Parathyroid adenoma (tissue), 2 donors: ENCODE results near the gene RHBG.
A peak's percentile ranks its signal among the peaks of the same experiment; 100 is the strongest.

Experiments used
- H2AFZ ChIP-seq: fragments of 300-600 bp; sonication (generic); one replicate; pipeline ENCODE4 v1.7.0; 2017; ENCODE audit warnings: antibody characterized with exemption, mild to moderate bottlenecking
- H3K27ac ChIP-seq: fragments of 300-600 bp; sonication (generic); one replicate; pipeline ENCODE4 v1.7.0; 2017
- H3K27me3 ChIP-seq: fragments of 300-600 bp; sonication (generic); one replicate; pipeline ENCODE4 v1.7.0; 2017; ENCODE audit warnings: low read length; ENCODE audit not compliant: control insufficient read depth, insufficient read depth
- H3K36me3 ChIP-seq: fragments of 300-600 bp; sonication (generic); one replicate; pipeline ENCODE4 v1.7.0; 2017; ENCODE audit warnings: low read length; ENCODE audit not compliant: control insufficient read depth, insufficient read depth
- H3K4me1 ChIP-seq: fragments of 300-600 bp; sonication (generic); one replicate; pipeline ENCODE4 v1.7.0; 2017; ENCODE audit warnings: control low read depth
- H3K4me2 ChIP-seq: fragments of 300-600 bp; sonication (generic); one replicate; pipeline ENCODE4 v1.7.0; 2017; ENCODE audit warnings: low read length
- H3K4me3 ChIP-seq: fragments of 300-600 bp; sonication (generic); one replicate; pipeline ENCODE4 v1.7.0; 2017; ENCODE audit warnings: low read depth, low read length
- H3K79me2 ChIP-seq: fragments of 300-600 bp; sonication (generic); one replicate; pipeline ENCODE4 v1.7.0; 2017; ENCODE audit warnings: control low read depth
- H3K9ac ChIP-seq: fragments of 300-600 bp; sonication (generic); one replicate; pipeline ENCODE4 v1.7.0; 2017; ENCODE audit warnings: mild to moderate bottlenecking
- H3K9me3 ChIP-seq: fragments of 300-600 bp; sonication (generic); one replicate; pipeline ENCODE4 v1.7.0; 2017; ENCODE audit warnings: low read length; ENCODE audit not compliant: control insufficient read depth
- CTCF ChIP-seq: fragments of 300-600 bp; sonication (generic); IDR thresholded peaks from one replicate; pipeline ENCODE4 v1.7.0; 2017; ENCODE audit warnings: antibody characterized with exemption, mild to moderate bottlenecking
- donor health status: primary hyperparathyroidism.

RHBG gene

GRCh38 chr1:156337052-156337887, 31.7 kb upstream of the RHBG start:
- H3K79me2 ChIP-seq, result peaks cover 13% of the 10 kb centered on the region
- no peaks in the 10 kb centered on the region for H3K36me3 ChIP-seq
- peak overlapping the region; percentile 96 for H3K4me3 ChIP-seq
- H3K4me1 ChIP-seq, result no peaks in the 10 kb centered on the region
- peak overlapping the region; percentile 19 for H3K9ac ChIP-seq
- H3K4me2 ChIP-seq, result peak overlapping the region; percentile 75
- H3K27ac ChIP-seq, result peak overlapping the region; percentile 41
- H2AFZ ChIP-seq, result peak overlapping the region; percentile 56
- H3K27me3 ChIP-seq, result no peaks in the 10 kb centered on the region
- no peak for TF ChIP-seq CTCF
- no peaks in the 10 kb centered on the region for H3K9me3 ChIP-seq

GRCh38 chr1:156337888-156338179, 31.2 kb upstream of the RHBG start:
- Histone ChIP-seq H3K79me2 (peaks cover 13% of the 10 kb centered on the region), H3K4me1 (no peaks in the 10 kb centered on the region), H3K4me2 (peak overlapping the region; percentile 75), H3K9ac (peak overlapping the region; percentile 19), H2AFZ (peak overlapping the region; percentile 56), H3K27me3 (no peaks in the 10 kb centered on the region), H3K36me3 (no peaks in the 10 kb centered on the region), H3K9me3 (no peaks in the 10 kb centered on the region), H3K4me3 (peak overlapping the region; percentile 96), H3K27ac (peak overlapping the region; percentile 41)
- no peak for TF ChIP-seq CTCF

GRCh38 chr1:156338180-156338976, 30.6 kb upstream of the RHBG start, which contains the start of the genes CCT3 and TSACC:
Gene CCT3, minus strand, starts transcription at chr1:156338292. Its CDS starts 108 bp downstream, at chr1:156338184.
Gene TSACC, plus strand, starts transcription at chr1:156338526. Its CDS starts 1,232 bp downstream, at chr1:156339758.
- Histone ChIP-seq H3K4me2 (peak within 1 kb of the TSS; percentile 95), H3K4me3 (peak within 1 kb of the TSS; percentile 96), H3K79me2 (peaks cover 13% of the 10 kb centered on the region), H3K36me3 (no peaks in the 10 kb centered on the region), H3K4me1 (no peaks in the 10 kb centered on the region), H3K27me3 (no peaks in the 10 kb centered on the region), H3K9ac (peak within 1 kb of the TSS; percentile 19), H2AFZ (peak within 1 kb of the TSS; percentile 88), H3K9me3 (no peaks in the 10 kb centered on the region), H3K27ac (peak within 1 kb of the TSS; percentile 60)
- TF ChIP-seq CTCF, result no peak

GRCh38 chr1:156342166-156342955, 26.6 kb upstream of the RHBG start:
- Histone ChIP-seq H3K4me1 (no peaks in the 10 kb centered on the region), H2AFZ (no peak overlapping the region)

More at GRCh38 chr1:156342166-156342955, 26.6 kb upstream of the RHBG start:
- no peak for TF ChIP-seq CTCF
- Histone ChIP-seq H3K27me3 (no peaks in the 10 kb centered on the region), H3K79me2 (peaks cover 4% of the 10 kb centered on the region), H3K9me3 (no peaks in the 10 kb centered on the region), H3K36me3 (no peaks in the 10 kb centered on the region), H3K27ac (no peak overlapping the region), H3K4me3 (no peak overlapping the region), H3K9ac (no peak overlapping the region), H3K4me2 (no peak overlapping the region)
